Frontal cortex (tissue), 1 donor: Measurements from ENCODE around the gene IYD. TPM values are rescaled to one million over a fixed set of nuclear protein-coding genes. Genes with fewer than 3 reads are reported as not detected.

ENCODE experiments used
- small RNA-seq: library from RNA; depleted of rRNA; stranded (forward); fragments of <200 nt; gene quantifications from one replicate; pipeline ENCODE3, GENCODE V24; 2014
- total RNA-seq: library from RNA; depleted of rRNA; stranded (reverse); fragments of >200 nt; gene quantifications from one replicate; pipeline ENCODE4 v1.2.3, GENCODE V29; 2014

IYD gene
- total RNA-seq, 1 donor from 2014 or later, result not detected

Small RNA genes within 50 kb of the gene (small RNA-seq; reads per million reads assigned to genes)
- 2.2 reads per million, percentile 84 among the genes with 10 or more reads in this experiment for gene RNU4-7P

Other genes with a start within 250 kb of the IYD start
- gene PPP1R14C, start 226.0 kb upstream of the IYD start, total RNA-seq, result 59.1 TPM
- gene PLEKHG1, start 230.9 kb downstream of the IYD start, total RNA-seq, result 9.0 TPM